GM18909 (cell line): ENCODE measurements around the gene TFB2M.
A peak's percentile ranks its signal among the peaks of the same experiment; 100 is the strongest.

Experiments used
- ATAC-seq: cut with Tn5 transposase; IDR thresholded peaks from one replicate; pipeline ENCODE4 v1.9.1; 2021; ENCODE audit warnings: mild to moderate bottlenecking; ENCODE audit not compliant: unreplicated experiment, poor library complexity

TFB2M gene

GRCh38 chr1:246518456-246519205 is 47.4 kb downstream of the TFB2M start:
- ATAC-seq, result no peak

GRCh38 chr1:246517391-246517790 is 48.7 kb downstream of the TFB2M start:
- ATAC-seq, result no peak

- ATAC-seq, result no peak
Measured at GRCh38 chr1:246516126-246516525, 49.9 kb downstream of the TFB2M start.

- ATAC-seq, result no peak
Measured at GRCh38 chr1:246515390-246516005, 50.6 kb downstream of the TFB2M start.

- ATAC-seq, result no peak
Measured at GRCh38 chr1:246513619-246514343, 52.3 kb downstream of the TFB2M start.

- ATAC-seq, result no peak
Measured at GRCh38 chr1:246513041-246513440, 53.0 kb downstream of the TFB2M start.

GRCh38 chr1:246512635-246513034 is 53.4 kb downstream of the TFB2M start:
- no peak for ATAC-seq

GRCh38 chr1:246512230-246512629 is 53.8 kb downstream of the TFB2M start:
- ATAC-seq, result no peak

- ATAC-seq, result no peak
Measured at GRCh38 chr1:246511203-246511602, 54.9 kb downstream of the TFB2M start.

- no peak for ATAC-seq
Measured at GRCh38 chr1:246510147-246511030, 55.7 kb downstream of the TFB2M start.

- no peak for ATAC-seq
Measured at GRCh38 chr1:246508897-246509688, 57.0 kb downstream of the TFB2M start.

- peak; percentile 89 for ATAC-seq
Measured at GRCh38 chr1:246506674-246507481, 59.2 kb downstream of the TFB2M start, which contains the start of gene SMYD3. SMYD3 (minus strand) TSS chr1:246507279.

- no peak for ATAC-seq
Measured at GRCh38 chr1:246506367-246506673, 59.7 kb downstream of the TFB2M start.

- ATAC-seq, result no peak
Measured at GRCh38 chr1:246503341-246503740, 62.7 kb downstream of the TFB2M start.

GRCh38 chr1:246497331-246497915 is 68.6 kb downstream of the TFB2M start:
- ATAC-seq, result peak; percentile 72

GRCh38 chr1:246492611-246493245 is 73.3 kb downstream of the TFB2M start:
- no peak for ATAC-seq

GRCh38 chr1:246491551-246492053 is 74.5 kb downstream of the TFB2M start:
- no peak for ATAC-seq
